Naive B cell (primary cell): ENCODE data around the gene AGAP4. TPM values are rescaled to one million over a fixed set of nuclear protein-coding genes. Genes with fewer than 3 reads are reported as not detected.
"Not testable (repeated sequence)": the region's sequence is repeated elsewhere in the genome, so short reads cannot be mapped to it uniquely, and the experiment has no call there.

ENCODE experiments used
- ATAC-seq, 2 donors: fragments of 150-1000 bp; cut with Tn5 transposase; 2 replicates each; pipeline ENCODE4 v1.10.0; 2021; ENCODE audit warnings: low read depth in 2 of 2, mild to moderate bottlenecking in 2 of 2, moderate library complexity in 2 of 2
- DNase-seq: peaks from one replicate; pipeline ENCODE4 v3.0.0; 2022
- H3K27ac Mint-ChIP-seq, 6 donors: one replicate each; pipeline ENCODE4 v1.8.0; 2020 to 2022; ENCODE audit warnings: mild to moderate bottlenecking in 6 of 6, mixed read lengths in 6 of 6, moderate library complexity in 5 of 6, inconsistent platforms in 2 of 6
- H3K27me3 Mint-ChIP-seq, 3 donors: one replicate each; pipeline ENCODE4 v1.8.0; 2021 to 2022; ENCODE audit warnings: mixed read lengths in 3 of 3, mild to moderate bottlenecking in 1 of 3
- H3K36me3 Mint-ChIP-seq, 2 donors: one replicate each; pipeline ENCODE4 v1.8.0; 2020 to 2022; ENCODE audit warnings: mixed read lengths in 2 of 2, inconsistent platforms in 1 of 2, mild to moderate bottlenecking in 1 of 2
- H3K4me1 Mint-ChIP-seq, 3 donors: one replicate each; pipeline ENCODE4 v1.8.0; 2020 to 2022; ENCODE audit warnings: mixed read lengths in 3 of 3, inconsistent platforms in 1 of 3, mild to moderate bottlenecking in 1 of 3, moderate library complexity in 1 of 3
- H3K4me3 Mint-ChIP-seq, 8 donors: one replicate each; pipeline ENCODE4 v1.8.0; 2020 to 2022; ENCODE audit warnings: mild to moderate bottlenecking in 8 of 8, mixed read lengths in 8 of 8, moderate library complexity in 8 of 8, inconsistent platforms in 2 of 8
- H3K9me3 Mint-ChIP-seq, 7 donors: one replicate each; pipeline ENCODE4 v1.8.0; 2020 to 2022; ENCODE audit warnings: mixed read lengths in 7 of 7, mild to moderate bottlenecking in 5 of 7, inconsistent platforms in 2 of 7, moderate library complexity in 1 of 7
- polyA plus RNA-seq, 6 donors: library from polyadenylated mRNA; unstranded; fragments of 300-500 nt; fragmentation: Illumina TruSeq; gene quantifications; one replicate each; pipeline ENCODE4 v1.2.3, GENCODE V29; 2021; ENCODE audit warnings: low read depth in 6 of 6

The AGAP4 gene
- polyA plus RNA-seq, 6 donors from 2014 or later, result 0.18 to 3.4 (median 0.99) TPM; not detected in 1

- no peak for ATAC-seq
- H3K27ac Mint-ChIP-seq, result no peak overlapping the region
- DNase-seq, result no peak
- peaks cover 0 to 4% (median 0%) of the 10 kb centered on the region in 3 donors for H3K4me1 Mint-ChIP-seq
- H3K9me3 Mint-ChIP-seq, result peaks cover 0 to 4% (median 0%) of the 10 kb centered on the region in 7 donors
- no peak overlapping the region for H3K4me3 Mint-ChIP-seq
- no peaks in the 10 kb centered on the region for H3K36me3 Mint-ChIP-seq
- peaks cover 0 to 5% (median 0%) of the 10 kb centered on the region in 3 donors for H3K27me3 Mint-ChIP-seq
These were observed 30.0 kb downstream of the AGAP4 start for GRCh38 chr10:45817130-45817859.

- not testable (repeated sequence) for H3K27ac Mint-ChIP-seq, H3K36me3 Mint-ChIP-seq, H3K4me3 Mint-ChIP-seq, DNase-seq, H3K4me1 Mint-ChIP-seq, ATAC-seq, H3K9me3 Mint-ChIP-seq, H3K27me3 Mint-ChIP-seq
These were observed 33.2 kb downstream of the AGAP4 start for GRCh38 chr10:45814146-45814545.

- not testable (repeated sequence) for H3K36me3 Mint-ChIP-seq, ATAC-seq, DNase-seq, H3K27me3 Mint-ChIP-seq, H3K27ac Mint-ChIP-seq, H3K4me1 Mint-ChIP-seq, H3K4me3 Mint-ChIP-seq, H3K9me3 Mint-ChIP-seq
These were observed 34.3 kb downstream of the AGAP4 start for GRCh38 chr10:45812959-45813358.

GRCh38 chr10:45811075-45811474, 36.2 kb downstream of the AGAP4 start:
- ATAC-seq, result no peak

GRCh38 chr10:45809837-45810236, 37.5 kb downstream of the AGAP4 start:
- Mint-ChIP-seq H3K4me1 (no peaks in the 10 kb centered on the region), H3K9me3 (no peaks in the 10 kb centered on the region), H3K36me3 (no peaks in the 10 kb centered on the region), H3K4me3 (no peak overlapping the region), H3K27ac (no peak overlapping the region), H3K27me3 (peaks cover 0 to 7% (median 0%) of the 10 kb centered on the region in 3 donors)
- DNase-seq (no peak), ATAC-seq (no peak)

More at GRCh38 chr10:45811075-45811474, 36.2 kb downstream of the AGAP4 start:
- no peaks in the 10 kb centered on the region for H3K9me3 Mint-ChIP-seq
- DNase-seq, result no peak
- no peaks in the 10 kb centered on the region for H3K36me3 Mint-ChIP-seq
- no peak overlapping the region for H3K4me3 Mint-ChIP-seq
- H3K27ac Mint-ChIP-seq, result no peak overlapping the region
- no peaks in the 10 kb centered on the region for H3K4me1 Mint-ChIP-seq
- peaks cover 0 to 7% (median 0%) of the 10 kb centered on the region in 3 donors for H3K27me3 Mint-ChIP-seq

GRCh38 chr10:45804996-45805395, 42.3 kb downstream of the AGAP4 start:
- H3K4me1 Mint-ChIP-seq, H3K36me3 Mint-ChIP-seq, H3K27ac Mint-ChIP-seq, DNase-seq, H3K4me3 Mint-ChIP-seq, ATAC-seq, H3K9me3 Mint-ChIP-seq, H3K27me3 Mint-ChIP-seq: not testable (repeated sequence)

GRCh38 chr10:45803060-45804010, 44.0 kb downstream of the AGAP4 start:
- H3K36me3 Mint-ChIP-seq, H3K27ac Mint-ChIP-seq: not testable (repeated sequence)

GRCh38 chr10:45794761-45795160, 52.5 kb downstream of the AGAP4 start:
- H3K4me3 Mint-ChIP-seq, H3K9me3 Mint-ChIP-seq, H3K27me3 Mint-ChIP-seq, DNase-seq, H3K4me1 Mint-ChIP-seq, ATAC-seq: not testable (repeated sequence)
- Mint-ChIP-seq H3K36me3 (peaks cover 12 to 15% of the 10 kb centered on the region in 2 donors), H3K27ac (peak overlapping the region in 2 of 6 donors; percentile 66 to 93)

More at GRCh38 chr10:45803060-45804010, 44.0 kb downstream of the AGAP4 start:
- not testable (repeated sequence) for ATAC-seq, H3K27me3 Mint-ChIP-seq, H3K4me3 Mint-ChIP-seq, H3K9me3 Mint-ChIP-seq, DNase-seq, H3K4me1 Mint-ChIP-seq

- not testable (repeated sequence) for H3K27ac Mint-ChIP-seq, H3K4me3 Mint-ChIP-seq, H3K27me3 Mint-ChIP-seq, ATAC-seq, DNase-seq, H3K4me1 Mint-ChIP-seq, H3K9me3 Mint-ChIP-seq
- H3K36me3 Mint-ChIP-seq, result peaks cover 8 to 20% of the 10 kb centered on the region in 2 donors
These were observed 56.4 kb downstream of the AGAP4 start for GRCh38 chr10:45790694-45791426.

GRCh38 chr10:45789991-45790390, 57.3 kb downstream of the AGAP4 start:
- H3K27ac Mint-ChIP-seq, H3K4me3 Mint-ChIP-seq, H3K27me3 Mint-ChIP-seq, DNase-seq, H3K4me1 Mint-ChIP-seq, ATAC-seq, H3K9me3 Mint-ChIP-seq: not testable (repeated sequence)
- peaks cover 6 to 20% of the 10 kb centered on the region in 2 donors for H3K36me3 Mint-ChIP-seq

- peak overlapping the region in 1 of 6 donors; percentile 75 for H3K27ac Mint-ChIP-seq
- peaks cover 0 to 19% of the 10 kb centered on the region in 2 donors for H3K36me3 Mint-ChIP-seq
These were observed 60.0 kb downstream of the AGAP4 start for GRCh38 chr10:45787212-45787741.

GRCh38 chr10:45786217-45786616, 61.1 kb downstream of the AGAP4 start:
- peaks cover 0 to 19% of the 10 kb centered on the region in 2 donors for H3K36me3 Mint-ChIP-seq
- not testable (repeated sequence) for H3K27me3 Mint-ChIP-seq, H3K4me1 Mint-ChIP-seq, H3K9me3 Mint-ChIP-seq, H3K27ac Mint-ChIP-seq, DNase-seq, H3K4me3 Mint-ChIP-seq, ATAC-seq

More at GRCh38 chr10:45787212-45787741, 60.0 kb downstream of the AGAP4 start:
- not testable (repeated sequence) for H3K27me3 Mint-ChIP-seq, H3K9me3 Mint-ChIP-seq, ATAC-seq, H3K4me1 Mint-ChIP-seq, DNase-seq, H3K4me3 Mint-ChIP-seq
